Skeletal muscle tissue (tissue), 5 donors: ENCODE results near the gene C19orf53. TPM values are rescaled to one million over a fixed set of nuclear protein-coding genes. Genes with fewer than 3 reads are reported as not detected.

ENCODE experiments used
- H3K27ac ChIP-seq: one replicate; pipeline ENCODE4 v1.7.0; 2013; ENCODE audit warnings: mild to moderate bottlenecking, low read depth, low read length, inconsistent platforms
- H3K27me3 ChIP-seq, 3 donors: one replicate each; pipeline ENCODE4 v1.7.0; 2013; ENCODE audit warnings: low read length in 3 of 3; ENCODE audit not compliant: control insufficient read depth in 3 of 3, insufficient read depth in 3 of 3
- H3K36me3 ChIP-seq, 3 donors: one replicate each; pipeline ENCODE4 v1.7.0; 2013; ENCODE audit warnings: low read length in 3 of 3; ENCODE audit not compliant: control insufficient read depth in 3 of 3, insufficient read depth in 3 of 3
- H3K4me1 ChIP-seq, 3 donors: one replicate each; pipeline ENCODE4 v1.7.0; 2013; ENCODE audit warnings: low read length in 3 of 3, mild to moderate bottlenecking in 3 of 3; ENCODE audit not compliant: control insufficient read depth in 3 of 3, insufficient read depth in 3 of 3
- H3K4me3 ChIP-seq, 3 donors: one replicate each; pipeline ENCODE4 v1.7.0; 2013; ENCODE audit warnings: low read length in 3 of 3
- H3K9ac ChIP-seq, 3 donors: one replicate each; pipeline ENCODE4 v1.7.0; 2013; ENCODE audit warnings: low read length in 3 of 3, mild to moderate bottlenecking in 3 of 3, moderate library complexity in 2 of 3, low read depth in 1 of 3
- H3K9me3 ChIP-seq, 3 donors: one replicate each; pipeline ENCODE4 v1.7.0; 2013; ENCODE audit warnings: low read length in 3 of 3; ENCODE audit not compliant: control insufficient read depth in 3 of 3
- small RNA-seq: library from RNA; depleted of rRNA; stranded (forward); fragments of <200 nt; gene quantifications from one replicate; pipeline ENCODE3, GENCODE V24; 2014
- total RNA-seq: library from RNA; depleted of rRNA; stranded (reverse); fragments of >200 nt; gene quantifications from one replicate; pipeline ENCODE4 v1.2.3, GENCODE V29; 2014
- donor health status: Osteomylitis.

Gene C19orf53
- total RNA-seq, 1 donor from 2014 or later, result 36.0 TPM

DNA sequence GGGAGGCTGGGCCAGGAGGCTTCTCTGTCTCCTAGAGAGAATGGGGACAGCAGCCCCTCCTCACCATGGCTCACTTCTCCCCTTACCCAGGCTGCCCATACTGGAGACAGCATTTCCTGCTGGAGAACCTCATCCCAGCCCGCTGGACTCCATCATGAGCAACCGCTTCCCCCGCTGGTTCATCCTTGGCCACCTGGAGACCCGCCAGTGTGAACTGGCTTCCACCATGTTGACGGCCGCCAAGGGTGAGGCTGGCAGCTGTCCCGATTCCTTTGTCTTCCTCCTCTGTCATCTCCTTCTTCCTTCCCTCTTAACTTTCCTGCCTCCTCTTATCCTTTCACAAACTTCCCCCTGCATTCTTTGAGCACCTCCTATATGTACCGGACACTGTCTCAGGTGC lies 49.0 kb downstream of the C19orf53 start:
- peaks cover 0 to 3% (median 3%) of the 10 kb centered on the region in 3 donors for H3K36me3 ChIP-seq
- no peaks in the 10 kb centered on the region for H3K27me3 ChIP-seq
- no peaks in the 10 kb centered on the region for H3K9me3 ChIP-seq
- no peak overlapping the region for H3K9ac ChIP-seq
- no peak overlapping the region for H3K27ac ChIP-seq
- no peak overlapping the region for H3K4me3 ChIP-seq
- peaks cover 0 to 3% (median 3%) of the 10 kb centered on the region in 3 donors for H3K4me1 ChIP-seq

DNA sequence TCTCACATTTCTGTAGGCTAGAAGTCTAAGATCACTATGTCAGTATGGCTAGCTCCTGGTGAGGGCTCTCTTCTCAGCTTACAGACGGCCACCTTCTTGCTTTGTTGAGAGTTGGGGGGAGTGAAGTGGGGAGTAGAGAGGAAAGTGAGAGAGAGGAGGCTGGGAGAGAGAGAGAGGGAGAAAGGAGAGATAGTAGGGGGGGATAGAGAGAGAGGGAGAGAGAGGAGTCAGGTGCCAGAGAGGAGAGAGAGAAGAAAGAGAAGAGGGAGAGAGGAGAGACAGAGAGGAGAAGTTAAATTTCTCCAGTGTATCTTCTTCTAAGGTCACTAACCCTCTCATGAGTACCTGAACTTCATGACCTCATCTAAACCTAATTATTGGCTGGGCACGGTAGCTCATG lies 49.6 kb downstream of the C19orf53 start:
- Histone ChIP-seq H3K9me3 (no peaks in the 10 kb centered on the region), H3K4me3 (no peak overlapping the region), H3K9ac (no peak overlapping the region), H3K4me1 (peaks cover 0 to 3% (median 3%) of the 10 kb centered on the region in 3 donors), H3K27ac (no peak overlapping the region), H3K36me3 (peaks cover 0 to 3% (median 3%) of the 10 kb centered on the region in 3 donors), H3K27me3 (no peaks in the 10 kb centered on the region)

DNA sequence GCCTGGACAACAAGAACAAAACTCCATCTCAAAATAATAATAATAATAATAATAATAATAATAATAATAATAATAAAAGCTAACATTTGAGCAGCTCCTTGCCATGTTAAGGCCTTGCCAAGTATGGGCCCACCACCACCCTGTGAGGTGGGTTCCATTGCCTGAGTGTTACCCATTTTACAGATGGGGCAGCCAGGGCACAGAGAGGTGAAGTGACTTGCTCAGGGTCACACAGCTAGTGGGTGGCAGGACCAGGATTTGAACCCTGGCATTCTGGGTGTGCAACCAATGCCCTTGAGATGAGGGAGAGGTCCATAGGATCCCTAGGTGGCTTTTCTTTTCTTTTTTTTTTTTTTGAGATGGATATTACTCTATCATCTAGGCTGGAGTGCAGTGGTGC lies 50.4 kb downstream of the C19orf53 start:
- Histone ChIP-seq H3K9me3 (no peaks in the 10 kb centered on the region), H3K9ac (no peak overlapping the region), H3K27me3 (no peaks in the 10 kb centered on the region), H3K4me1 (peaks cover 0 to 3% (median 3%) of the 10 kb centered on the region in 3 donors), H3K36me3 (peaks cover 0 to 3% (median 3%) of the 10 kb centered on the region in 3 donors), H3K4me3 (no peak overlapping the region), H3K27ac (no peak overlapping the region)

- Histone ChIP-seq H3K4me1 (peaks cover 0 to 3% (median 3%) of the 10 kb centered on the region in 3 donors), H3K27ac (no peak overlapping the region), H3K4me3 (no peak overlapping the region), H3K36me3 (peaks cover 0 to 4% (median 3%) of the 10 kb centered on the region in 3 donors), H3K27me3 (no peaks in the 10 kb centered on the region), H3K9me3 (no peaks in the 10 kb centered on the region), H3K9ac (no peak overlapping the region)
Observed at GRCh38 chr19:13825489-13826441, 51.5 kb downstream of the C19orf53 start.

- Histone ChIP-seq H3K36me3 (peaks cover 3 to 6% (median 3%) of the 10 kb centered on the region in 3 donors), H3K4me1 (peaks cover 0 to 3% (median 3%) of the 10 kb centered on the region in 3 donors), H3K27me3 (no peaks in the 10 kb centered on the region), H3K27ac (no peak overlapping the region), H3K4me3 (no peak overlapping the region), H3K9ac (no peak overlapping the region), H3K9me3 (no peaks in the 10 kb centered on the region)
Observed at GRCh38 chr19:13826652-13827235, 52.5 kb downstream of the C19orf53 start.

GRCh38 chr19:13827656-13828055 lies 53.4 kb downstream of the C19orf53 start:
- H3K27ac ChIP-seq, result no peak overlapping the region
- peaks cover 0 to 3% (median 3%) of the 10 kb centered on the region in 3 donors for H3K4me1 ChIP-seq
- H3K27me3 ChIP-seq, result no peaks in the 10 kb centered on the region
- no peak overlapping the region for H3K9ac ChIP-seq
- no peak overlapping the region for H3K4me3 ChIP-seq
- peaks cover 3 to 6% (median 4%) of the 10 kb centered on the region in 3 donors for H3K36me3 ChIP-seq
- no peaks in the 10 kb centered on the region for H3K9me3 ChIP-seq

Small RNA genes within 50 kb of the gene (small RNA-seq; reads per million reads assigned to genes)
- not detected for gene RN7SL619P

Other genes with a start within 250 kb of the C19orf53 start
- 16.2 TPM for gene MRI1, start 9.9 kb upstream of the C19orf53 start, total RNA-seq
- 2.6 TPM for gene ZSWIM4, start 21.0 kb downstream of the C19orf53 start, total RNA-seq
- not detected for gene NANOS3, start 102.7 kb downstream of the C19orf53 start, total RNA-seq
- 1.6 TPM for gene BRME1, start 131.7 kb downstream of the C19orf53 start, total RNA-seq
- 2.1 TPM for gene CC2D1A, start 131.7 kb downstream of the C19orf53 start, total RNA-seq
- gene PODNL1, start 164.0 kb downstream of the C19orf53 start, total RNA-seq, result not detected
- 6.3 TPM for gene DCAF15, start 178.1 kb downstream of the C19orf53 start, total RNA-seq
- gene RFX1, start 231.9 kb downstream of the C19orf53 start, total RNA-seq, result 4.7 TPM